Type B pancreatic cell (in vitro differentiated cells): Measurements from ENCODE around the gene NTRK2. TPM values are rescaled to one million over a fixed set of nuclear protein-coding genes. Genes with fewer than 3 reads are reported as not detected.

Experiments
- DNase-seq: peaks from one replicate; pipeline ENCODE4 v3.0.0; 2021; ENCODE audit warnings: mixed read lengths; ENCODE audit not compliant: unreplicated experiment; ENCODE audit errors: extremely low spot score
- H3K27ac Mint-ChIP-seq: 2 replicates; pipeline ENCODE4 v1.8.0; 2021; ENCODE audit warnings: mild to moderate bottlenecking, mixed read lengths
- H3K27me3 Mint-ChIP-seq: 2 replicates; pipeline ENCODE4 v1.8.0; 2021; ENCODE audit warnings: mixed read lengths
- H3K36me3 Mint-ChIP-seq: 2 replicates; pipeline ENCODE4 v1.8.0; 2021; ENCODE audit warnings: mixed read lengths
- H3K4me1 Mint-ChIP-seq: one replicate; pipeline ENCODE4 v1.8.0; 2021; ENCODE audit warnings: mixed read lengths; ENCODE audit not compliant: unreplicated experiment
- H3K4me3 Mint-ChIP-seq: 2 replicates; pipeline ENCODE4 v1.8.0; 2021; ENCODE audit warnings: mild to moderate bottlenecking, mixed read lengths
- H3K9me3 Mint-ChIP-seq: 2 replicates; pipeline ENCODE4 v1.8.0; 2021; ENCODE audit warnings: mixed read lengths
- CTCF ChIP-seq: fragments of 200-600 bp; sonication (generic); conservative IDR thresholded peaks from 2 replicates; pipeline ENCODE4 v1.5.0; 2021; ENCODE audit warnings: antibody characterized with exemption, mild to moderate bottlenecking
- total RNA-seq: library from RNA; stranded (reverse); gene quantifications from 2 replicates; pipeline ENCODE4 v1.2.1, GENCODE V29; 2021; ENCODE audit warnings: low replicate concordance

NTRK2 gene
- total RNA-seq, 1 donor from 2014 or later, result 122 TPM

- H3K27ac Mint-ChIP-seq, result no peak overlapping the region
- H3K4me3 Mint-ChIP-seq, result no peak overlapping the region
- H3K4me1 Mint-ChIP-seq, result peaks cover 23% of the 10 kb centered on the region
- H3K36me3 Mint-ChIP-seq, result peaks cover 14% of the 10 kb centered on the region
- TF ChIP-seq CTCF, result no peak
- DNase-seq, result no peak
- no peaks in the 10 kb centered on the region for H3K9me3 Mint-ChIP-seq
- H3K27me3 Mint-ChIP-seq, result peaks cover 10% of the 10 kb centered on the region
Observed at GRCh38 chr9:84738353-84738752, 68.8 kb downstream of the NTRK2 start.

DNA sequence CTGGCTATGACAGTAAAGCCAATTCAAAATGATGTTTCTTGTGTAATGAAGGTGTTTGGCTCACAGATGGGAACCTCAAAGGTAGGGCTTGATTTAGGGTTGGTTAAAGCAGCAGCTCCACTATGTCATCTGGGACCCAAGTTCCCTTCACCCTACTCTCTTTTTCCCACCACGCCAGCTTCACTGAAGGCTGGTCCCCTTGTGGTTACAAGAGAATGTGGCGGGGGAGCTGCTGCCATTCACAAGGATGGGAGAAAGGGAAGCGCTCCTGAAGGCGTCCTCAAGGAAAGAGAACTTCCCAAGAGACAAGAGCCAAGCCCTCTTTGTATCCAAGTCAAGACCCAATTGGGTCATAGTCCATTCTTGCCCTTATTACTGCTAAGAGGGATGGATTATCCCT lies 72.7 kb downstream of the NTRK2 start:
- peaks cover 10% of the 10 kb centered on the region for H3K4me1 Mint-ChIP-seq
- DNase-seq, result no peak
- no peaks in the 10 kb centered on the region for H3K9me3 Mint-ChIP-seq
- TF ChIP-seq CTCF, result no peak
- H3K36me3 Mint-ChIP-seq, result peaks cover 5% of the 10 kb centered on the region
- H3K4me3 Mint-ChIP-seq, result no peak overlapping the region
- H3K27me3 Mint-ChIP-seq, result peaks cover 4% of the 10 kb centered on the region
- H3K27ac Mint-ChIP-seq, result no peak overlapping the region

GRCh38 chr9:84744195-84744594 lies 74.7 kb downstream of the NTRK2 start:
- DNase-seq, result no peak
- H3K27ac Mint-ChIP-seq, result no peak overlapping the region
- no peaks in the 10 kb centered on the region for H3K4me1 Mint-ChIP-seq
- H3K4me3 Mint-ChIP-seq, result no peak overlapping the region
- no peaks in the 10 kb centered on the region for H3K9me3 Mint-ChIP-seq
- H3K27me3 Mint-ChIP-seq, result no peaks in the 10 kb centered on the region
- no peaks in the 10 kb centered on the region for H3K36me3 Mint-ChIP-seq
- TF ChIP-seq CTCF, result no peak

- TF ChIP-seq CTCF, result no peak
- no peak overlapping the region for H3K4me3 Mint-ChIP-seq
- no peak for DNase-seq
- H3K27me3 Mint-ChIP-seq, result no peaks in the 10 kb centered on the region
- H3K9me3 Mint-ChIP-seq, result no peaks in the 10 kb centered on the region
- no peak overlapping the region for H3K27ac Mint-ChIP-seq
- no peaks in the 10 kb centered on the region for H3K4me1 Mint-ChIP-seq
- no peaks in the 10 kb centered on the region for H3K36me3 Mint-ChIP-seq
Observed at GRCh38 chr9:84744726-84745125, 75.2 kb downstream of the NTRK2 start.

GRCh38 chr9:84748112-84748511 lies 78.6 kb downstream of the NTRK2 start:
- no peak for TF ChIP-seq CTCF
- H3K36me3 Mint-ChIP-seq, result peaks cover 3% of the 10 kb centered on the region
- H3K27me3 Mint-ChIP-seq, result no peaks in the 10 kb centered on the region
- H3K27ac Mint-ChIP-seq, result no peak overlapping the region
- no peaks in the 10 kb centered on the region for H3K9me3 Mint-ChIP-seq
- no peak for DNase-seq
- no peaks in the 10 kb centered on the region for H3K4me1 Mint-ChIP-seq
- no peak overlapping the region for H3K4me3 Mint-ChIP-seq

DNA sequence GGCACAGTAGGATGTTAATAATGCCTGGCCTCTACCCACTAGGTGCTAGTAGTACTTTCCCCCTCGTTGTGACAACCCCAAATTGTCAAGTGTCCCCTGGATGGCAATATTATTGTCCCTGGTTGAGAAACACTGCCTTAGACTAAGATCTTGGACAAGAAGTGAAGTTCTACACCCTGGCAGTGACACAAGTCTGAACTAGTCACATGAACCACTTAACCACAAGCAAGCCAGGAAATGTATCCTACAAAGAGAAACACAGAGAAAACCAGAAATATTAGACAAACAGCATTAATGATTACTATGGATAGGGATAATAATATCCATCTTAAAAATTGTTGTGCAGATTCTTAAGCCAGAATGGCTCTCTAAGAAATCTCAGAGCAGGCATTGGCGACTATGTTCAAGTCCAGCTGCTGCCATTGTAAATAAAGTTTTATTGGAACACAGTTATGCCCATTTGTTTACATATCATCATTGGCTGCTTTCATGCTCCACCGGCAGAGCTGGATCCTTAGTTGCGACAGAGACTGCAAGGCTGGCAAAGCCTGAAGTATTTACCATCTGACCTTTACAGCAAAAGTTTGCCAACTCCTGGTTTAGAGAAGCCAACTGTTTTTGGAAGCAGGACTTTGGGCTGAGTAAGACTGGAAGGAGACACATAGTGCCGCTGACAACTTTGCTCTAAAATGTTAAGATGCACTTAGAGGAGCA lies 80.8 kb downstream of the NTRK2 start:
- no peak for DNase-seq
- no peak overlapping the region for H3K27ac Mint-ChIP-seq
- peaks cover 11% of the 10 kb centered on the region for H3K4me1 Mint-ChIP-seq
- H3K4me3 Mint-ChIP-seq, result no peak overlapping the region
- TF ChIP-seq CTCF, result no peak
- peaks cover 7% of the 10 kb centered on the region for H3K36me3 Mint-ChIP-seq
- no peaks in the 10 kb centered on the region for H3K27me3 Mint-ChIP-seq
- H3K9me3 Mint-ChIP-seq, result no peaks in the 10 kb centered on the region
